UCSD-AML1 (cell line): Measurements from ENCODE around the gene STRADB.
"Not testable (repeated sequence)": the region's sequence is repeated elsewhere in the genome, so short reads cannot be mapped to it uniquely, and the experiment has no call there.

Source experiments
- DNase-seq: peaks from one replicate; lab custom pipeline; 2025; ENCODE audit not compliant: unreplicated experiment; lab: John Stamatoyannopoulos, UW

STRADB gene

DNA sequence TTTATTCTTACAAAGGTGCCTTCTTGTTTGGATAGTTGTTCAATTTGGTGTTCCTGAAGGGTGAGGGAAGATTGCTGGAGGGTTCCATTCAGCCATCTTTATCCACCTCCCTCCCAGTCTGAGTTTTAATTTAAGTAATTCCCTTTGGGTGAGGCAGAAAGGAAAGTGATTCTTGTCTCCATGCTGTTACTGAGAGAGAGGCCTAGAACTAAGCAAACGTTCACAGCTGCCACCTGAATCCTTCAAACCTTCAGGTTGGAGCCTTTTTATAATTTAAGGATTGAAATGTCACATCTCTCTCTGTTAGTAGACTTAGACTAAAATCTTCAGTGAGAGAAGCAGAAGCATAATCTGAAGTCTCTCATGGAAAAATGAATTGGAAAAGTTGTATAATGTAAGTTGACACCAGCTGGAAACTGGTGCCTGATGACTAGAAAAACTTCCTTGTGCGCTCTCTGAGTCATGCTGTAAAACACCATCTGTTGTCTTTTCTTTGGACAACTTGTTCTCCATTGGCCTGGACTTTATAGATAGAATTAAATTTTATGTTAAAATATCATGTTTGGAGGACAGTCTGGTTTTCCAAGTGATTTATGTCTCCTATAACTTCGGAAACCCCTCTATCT lies 14.6 kb downstream of the STRADB start:
- no peak for DNase-seq

DNA sequence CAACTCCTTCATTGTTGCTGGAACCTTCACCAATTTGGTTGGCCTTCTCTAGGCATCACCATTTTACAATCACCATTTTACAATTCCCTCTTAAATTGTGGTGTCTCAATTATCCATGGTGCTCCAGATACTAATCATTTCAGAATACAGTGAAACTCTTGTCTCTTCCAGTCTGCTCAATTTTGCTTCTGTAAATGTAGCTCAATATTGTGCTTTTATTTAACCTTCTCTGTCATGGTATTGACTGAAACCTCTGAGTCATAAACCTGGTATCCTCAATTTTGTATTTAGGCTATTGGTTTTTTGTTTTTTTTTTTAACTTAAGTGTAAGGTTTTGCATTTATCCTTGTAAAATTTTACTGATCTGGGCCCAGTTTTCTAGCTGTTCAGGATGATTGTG lies 16.1 kb downstream of the STRADB start:
- no peak for DNase-seq

DNA sequence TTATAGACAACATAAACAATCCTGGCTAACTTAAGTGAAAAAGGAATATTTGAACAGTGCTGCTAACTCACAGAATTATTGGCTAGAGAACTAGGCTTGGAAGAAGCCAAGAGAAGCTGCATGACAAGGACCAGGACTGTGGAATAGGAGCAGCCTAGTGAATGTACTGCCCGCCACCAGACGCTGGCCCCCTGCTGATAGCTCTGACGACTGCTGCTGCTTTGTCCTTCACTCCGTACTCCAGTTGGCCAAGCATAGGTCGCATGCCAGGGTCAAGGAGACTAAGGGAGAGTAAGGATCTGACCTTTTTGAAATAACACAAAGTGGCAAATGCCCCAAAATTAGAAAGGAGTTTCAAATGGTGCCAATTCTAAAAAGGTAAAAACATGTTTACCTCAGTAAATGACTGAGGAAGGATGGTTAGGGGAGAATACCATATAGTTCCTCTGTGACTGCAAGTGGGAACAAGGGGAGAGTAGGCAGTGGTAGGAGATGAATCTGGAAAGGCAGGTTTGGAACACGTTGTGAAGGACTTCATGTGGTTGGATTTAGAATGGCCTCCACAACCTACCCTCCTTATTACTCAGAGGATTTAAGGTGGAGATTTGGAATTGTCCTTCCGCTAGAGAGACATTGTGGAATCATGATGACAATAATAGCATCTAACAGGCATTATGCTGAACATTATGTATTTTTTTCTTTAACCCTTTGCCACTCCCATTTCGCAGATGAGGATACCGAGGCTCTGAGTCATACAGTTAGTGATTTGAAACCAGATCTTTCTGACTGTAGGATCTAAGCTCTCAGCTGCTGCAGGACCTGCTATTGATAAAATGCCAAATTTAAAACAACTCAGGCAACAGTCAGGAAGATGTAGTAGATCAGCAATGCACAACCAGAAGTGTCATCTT lies 19.5 kb downstream of the STRADB start:
- no peak for DNase-seq

DNA sequence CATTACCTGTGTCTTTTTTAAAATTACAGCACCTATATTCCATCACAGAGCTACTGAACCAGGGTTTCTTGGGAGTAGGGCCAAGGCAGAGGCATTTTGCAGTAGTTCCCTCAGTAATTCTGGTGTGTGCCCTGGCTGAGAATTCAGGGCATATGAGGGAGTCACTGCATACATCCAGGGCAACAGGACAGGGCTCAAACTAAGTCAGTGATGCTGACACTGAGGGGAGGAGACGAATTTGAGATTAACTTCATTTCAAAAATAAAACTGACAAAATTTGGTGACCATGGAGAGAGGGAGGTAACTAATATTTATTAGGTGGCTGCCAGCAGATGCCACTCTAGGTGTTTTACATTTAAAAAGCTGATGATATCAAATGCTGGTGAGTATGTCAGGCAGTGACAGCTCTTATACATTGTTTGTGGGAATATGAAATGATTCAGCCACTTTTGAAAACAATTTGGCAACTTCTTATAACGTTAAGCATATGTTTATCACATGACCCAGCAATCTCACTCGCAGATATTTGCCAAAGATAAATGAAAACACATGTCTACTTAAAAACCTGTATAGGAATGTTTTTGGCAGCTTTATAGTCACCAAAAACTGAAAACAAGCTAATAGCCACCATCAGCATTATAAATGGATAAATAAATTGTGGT lies 20.3 kb downstream of the STRADB start:
- DNase-seq: no peak

DNA sequence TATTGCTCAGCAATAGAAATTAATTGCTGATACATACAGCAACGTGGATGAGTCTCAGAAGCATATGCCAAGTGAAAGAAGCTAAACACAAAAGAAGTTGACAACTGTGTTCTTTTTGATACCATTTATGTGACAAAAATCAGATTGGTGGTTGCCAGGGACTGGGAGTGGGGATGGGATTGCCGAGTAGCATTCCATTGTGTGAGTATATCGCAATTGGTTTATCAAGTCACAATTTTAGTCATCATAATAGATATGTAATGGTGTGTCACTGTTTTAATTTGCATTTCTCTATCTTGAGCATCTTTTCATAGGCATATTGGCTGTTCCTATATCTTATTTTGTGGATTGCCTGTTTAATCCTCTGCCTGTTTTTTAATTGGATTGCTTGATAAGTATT lies 20.9 kb downstream of the STRADB start:
- DNase-seq: no peak

DNA sequence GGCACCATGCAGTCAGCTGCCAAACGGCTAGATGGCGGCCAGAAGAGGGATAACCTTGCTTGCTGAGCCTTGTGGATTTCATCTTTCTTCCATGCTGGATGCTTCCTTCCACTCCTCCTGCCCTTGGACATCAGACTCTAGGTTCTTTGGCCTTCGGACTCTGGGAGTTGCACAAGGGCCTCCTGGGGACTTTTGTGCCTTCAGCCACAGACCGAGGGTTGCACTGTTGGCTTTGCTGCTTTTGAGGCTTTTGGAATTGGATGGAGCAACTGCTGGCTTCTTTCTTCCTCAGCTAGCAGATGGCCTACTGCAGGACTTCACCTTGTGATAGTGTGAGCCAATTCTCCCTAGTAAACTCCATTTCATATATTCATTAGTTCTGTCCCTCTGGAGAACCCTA lies 31.0 kb downstream of the STRADB start:
- no peak for DNase-seq

DNA sequence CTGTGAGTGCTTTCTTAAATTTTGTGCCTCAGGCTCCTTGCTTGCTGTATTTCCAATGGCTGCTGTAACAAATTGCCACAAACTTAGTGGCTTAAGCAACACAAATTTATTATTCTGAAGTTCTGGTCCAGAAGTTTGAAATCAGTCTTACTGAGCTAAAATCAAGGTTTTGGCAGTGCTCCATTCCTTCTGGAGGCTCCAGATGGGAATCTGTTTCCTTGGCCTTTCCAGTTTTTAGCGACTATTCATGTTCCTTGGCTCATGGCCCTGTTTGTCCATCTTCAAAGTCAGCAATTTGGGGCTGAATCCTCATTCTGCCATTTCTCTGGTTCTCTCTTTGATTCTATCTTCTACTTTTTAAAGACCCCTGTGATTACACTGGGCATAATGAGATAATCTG lies 31.8 kb downstream of the STRADB start:
- no peak for DNase-seq

DNA sequence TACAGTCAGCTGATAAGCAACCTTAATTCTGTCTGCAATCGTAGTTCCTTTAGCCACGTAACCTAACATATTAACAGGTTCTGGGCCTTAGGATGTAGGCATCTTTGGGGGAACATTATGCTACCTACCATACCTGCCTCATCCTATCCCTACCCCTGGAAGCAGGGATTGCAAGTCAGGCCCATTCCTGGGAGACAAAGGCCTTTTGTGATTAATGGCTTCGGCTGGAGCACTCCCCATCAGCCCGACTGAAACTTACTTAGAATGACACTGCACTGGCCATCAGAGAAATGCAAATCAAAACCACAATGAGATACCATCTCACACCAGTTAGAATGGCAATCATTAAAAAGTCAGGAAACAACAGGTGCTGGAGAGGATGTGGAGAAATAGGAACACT lies 32.2 kb downstream of the STRADB start:
- not testable (repeated sequence) for DNase-seq

DNA sequence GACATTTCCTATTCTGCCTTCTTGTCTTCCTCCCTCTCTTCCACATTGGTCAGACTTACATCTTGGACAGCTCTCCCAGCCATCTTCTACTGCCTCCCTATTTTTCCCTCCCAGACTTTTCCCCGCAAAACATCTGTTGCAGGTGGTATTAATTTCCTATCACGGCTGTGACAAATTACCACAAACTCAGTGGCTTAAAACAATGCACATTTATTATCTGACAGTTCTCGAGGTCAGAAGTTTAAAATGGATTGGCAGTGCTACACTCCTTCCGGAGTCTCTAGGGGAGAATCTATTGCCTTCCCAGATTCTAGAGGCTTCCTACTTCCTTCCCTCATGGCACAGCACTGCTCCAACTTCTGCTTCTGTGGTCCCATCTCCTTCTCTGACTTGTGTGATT lies 33.3 kb downstream of the STRADB start:
- no peak for DNase-seq

DNA sequence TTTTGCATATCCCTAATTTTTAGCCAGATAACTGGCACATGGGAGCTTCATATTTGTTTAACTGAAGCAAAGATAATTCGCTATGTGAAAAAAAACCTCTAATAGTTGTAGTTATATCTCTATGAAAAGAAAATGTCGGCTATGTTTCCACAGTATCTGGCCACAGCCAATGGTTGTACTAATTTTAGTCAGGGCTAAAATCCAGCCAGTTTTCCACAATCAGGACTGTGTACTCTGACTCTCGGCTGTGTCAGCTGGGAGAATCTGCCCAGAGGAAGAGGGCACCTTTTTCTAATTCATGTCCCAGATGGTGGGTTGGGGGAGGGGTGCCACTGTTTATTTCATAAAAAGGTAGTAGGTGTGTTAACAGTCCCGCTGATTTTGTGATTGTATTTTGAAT lies 38.8 kb downstream of the STRADB start:
- DNase-seq: no peak

DNA sequence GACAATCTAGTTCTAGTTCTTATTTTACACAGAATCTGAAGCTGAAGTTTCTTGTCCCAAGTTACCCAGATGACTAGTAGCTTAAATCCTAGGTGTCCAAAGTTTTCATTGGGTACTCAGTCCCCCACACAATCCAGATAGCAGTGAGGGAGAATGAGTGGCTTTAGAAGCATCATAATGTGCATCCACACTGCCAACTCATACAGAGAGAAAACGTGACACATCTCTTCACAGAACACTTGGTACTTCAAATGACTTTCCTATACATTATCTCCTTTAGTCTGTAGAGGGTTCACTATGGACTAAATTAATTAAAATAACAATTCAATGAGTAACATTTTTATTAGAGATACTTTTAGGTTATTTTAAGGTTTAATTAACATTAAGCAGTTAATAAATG lies 45.2 kb downstream of the STRADB start:
- DNase-seq: no peak

DNA sequence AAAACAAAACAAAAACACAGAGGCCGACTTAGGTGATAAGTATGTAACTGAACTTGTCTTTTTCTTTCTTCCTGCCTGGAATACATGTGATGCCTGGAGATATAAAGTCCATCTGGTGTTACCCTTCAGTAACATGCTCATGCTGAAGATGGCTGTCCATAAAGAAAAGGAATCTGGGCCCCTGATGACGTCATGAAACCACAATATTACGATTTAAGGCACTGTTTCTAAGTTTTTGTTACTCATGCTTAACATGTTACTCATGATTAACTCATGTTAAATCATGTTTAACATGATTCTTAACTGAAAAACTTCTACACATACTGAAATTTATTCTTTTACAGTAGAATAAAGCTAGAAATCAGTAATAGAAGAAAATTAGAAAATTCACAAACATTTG lies 49.0 kb downstream of the STRADB start:
- no peak for DNase-seq

DNA sequence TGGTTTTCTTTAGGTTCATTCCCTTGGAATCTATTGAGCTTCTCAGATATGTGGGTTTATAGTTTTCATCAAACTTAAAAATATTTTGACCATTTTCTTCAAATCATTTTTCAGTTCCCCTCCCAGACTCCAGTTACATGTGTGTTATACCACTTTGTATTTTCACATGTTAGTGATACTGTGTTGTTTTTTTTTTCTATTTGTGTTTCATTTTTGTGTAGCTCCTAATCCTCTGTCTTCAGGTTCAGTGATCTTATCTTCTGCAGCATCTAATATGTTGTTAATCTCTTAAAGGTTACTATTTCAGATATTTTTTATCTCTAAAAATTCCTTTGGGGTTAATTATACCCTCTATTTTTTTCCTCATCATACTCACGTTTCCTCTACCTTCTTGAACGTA lies 51.2 kb downstream of the STRADB start:
- DNase-seq: no peak

DNA sequence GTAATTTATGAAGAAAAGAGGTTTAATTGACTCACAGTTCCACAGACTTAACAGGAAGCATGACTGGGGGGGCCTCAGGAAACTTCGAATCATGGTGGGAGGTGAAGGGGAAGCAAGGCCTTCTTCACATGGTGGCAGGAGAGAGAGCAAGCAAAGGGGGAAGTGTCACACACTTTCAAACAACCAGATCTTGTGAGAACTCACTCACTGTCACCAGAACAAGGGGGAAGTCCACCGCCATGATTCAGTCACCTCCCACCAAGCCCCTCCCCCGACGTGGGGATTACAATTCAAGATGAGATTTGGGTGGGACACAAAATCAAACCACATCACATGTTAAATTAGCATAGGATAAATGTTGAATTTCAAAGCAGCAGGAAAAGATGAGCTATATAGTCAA lies 56.2 kb downstream of the STRADB start:
- no peak for DNase-seq

DNA sequence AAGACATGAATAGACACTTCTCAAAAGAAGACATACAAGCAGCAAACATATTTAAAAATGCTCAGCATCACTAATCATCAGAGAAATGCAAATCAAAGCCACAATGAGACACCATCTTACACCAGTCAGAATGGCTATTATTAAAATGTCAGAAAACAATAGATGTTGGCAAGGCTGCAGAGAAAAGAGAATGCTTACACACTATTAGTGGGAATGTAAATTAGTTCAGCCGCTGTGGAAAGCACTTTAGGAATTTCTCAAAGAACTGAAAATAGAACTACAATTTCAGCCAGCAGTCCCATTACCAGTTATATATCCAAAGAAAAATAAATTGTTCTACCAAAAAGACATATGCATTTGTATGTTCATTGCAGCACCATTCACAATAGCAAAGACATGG lies 61.7 kb downstream of the STRADB start:
- DNase-seq: no peak

DNA sequence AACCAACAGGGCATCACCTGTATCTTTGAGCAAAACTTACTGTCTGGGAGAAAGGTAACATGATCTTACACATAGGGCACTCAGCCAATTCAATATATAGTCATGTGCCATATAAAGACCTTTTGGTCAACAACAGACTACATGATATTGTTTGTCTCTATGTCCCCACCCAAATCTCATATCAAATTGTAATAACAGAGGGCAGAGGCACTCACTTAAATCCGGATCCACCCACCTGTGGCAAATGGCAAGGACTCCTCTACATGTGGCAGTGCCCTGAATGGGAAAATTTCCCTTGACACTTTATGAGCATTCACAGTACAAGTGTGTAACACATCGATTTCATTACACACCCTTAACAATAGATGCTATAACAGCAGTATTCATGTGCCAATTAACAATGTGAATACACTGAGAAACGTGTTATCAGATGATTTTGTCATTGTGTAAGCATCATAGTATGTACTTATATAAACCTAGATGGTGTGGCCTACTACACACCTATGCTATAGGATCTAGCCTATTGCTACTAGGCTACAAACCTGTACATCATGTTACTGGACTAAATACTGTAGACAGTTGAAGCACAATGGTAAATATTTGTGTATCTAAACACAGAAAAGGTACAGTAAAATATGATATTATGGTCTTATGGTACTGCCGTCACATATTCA lies 64.2 kb downstream of the STRADB start:
- DNase-seq: no peak

DNA sequence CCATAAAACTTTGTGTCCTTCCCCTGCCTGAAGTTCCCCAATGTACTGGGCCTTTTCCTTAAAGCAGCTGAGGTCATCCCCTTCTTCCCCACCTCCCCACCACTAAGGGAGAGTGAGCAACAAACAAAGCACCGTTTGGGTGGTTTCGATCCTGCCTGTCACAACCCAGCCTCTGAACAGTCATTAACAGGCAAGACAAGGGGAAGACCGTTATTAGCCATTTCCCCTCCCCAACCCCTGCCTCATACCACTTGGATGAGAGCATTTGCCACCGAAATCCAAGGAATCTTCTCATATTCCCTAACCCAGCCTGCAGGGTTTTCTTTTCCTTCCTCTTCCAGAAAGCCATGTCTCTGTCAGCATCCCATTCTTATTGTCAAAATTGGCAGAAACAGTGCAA lies 65.6 kb downstream of the STRADB start:
- DNase-seq: no peak

DNA sequence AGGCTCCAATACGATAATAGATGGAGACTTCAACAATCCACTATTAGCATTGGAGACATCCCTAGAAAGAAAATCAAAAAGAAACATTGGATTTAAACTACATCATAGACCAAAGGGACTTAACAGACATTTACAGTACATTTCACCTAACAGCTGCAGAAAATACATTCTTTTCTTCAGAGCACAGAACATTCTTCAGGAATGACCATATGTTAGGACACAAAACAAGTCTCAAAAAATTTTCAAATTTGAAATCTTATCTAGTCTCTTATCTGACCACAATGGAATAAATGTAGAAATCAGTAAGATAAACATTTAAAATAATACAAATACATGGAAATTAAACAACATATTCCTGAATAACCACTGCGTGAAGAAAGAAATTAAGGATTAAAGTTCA lies 68.7 kb downstream of the STRADB start:
- DNase-seq: no peak

DNA sequence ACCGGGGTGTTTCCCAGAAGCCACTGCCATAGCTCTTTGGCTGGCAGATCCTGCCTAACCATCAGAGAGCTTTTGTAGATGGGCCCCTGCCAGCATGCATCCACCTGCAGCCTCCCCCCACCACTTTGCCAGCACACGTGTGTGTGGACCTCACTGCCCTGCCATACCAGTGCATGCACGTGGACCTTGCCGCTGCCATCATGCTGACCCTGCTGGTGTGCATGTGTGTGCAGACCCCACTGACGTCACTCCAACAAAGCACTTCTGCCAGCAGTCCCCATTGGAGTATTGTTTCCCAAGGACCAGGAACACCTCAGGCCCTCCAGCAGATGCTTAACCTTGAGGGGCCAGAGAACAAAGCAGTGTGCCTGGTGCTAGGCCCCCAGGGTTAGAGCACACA lies 71.4 kb downstream of the STRADB start:
- no peak for DNase-seq

DNA sequence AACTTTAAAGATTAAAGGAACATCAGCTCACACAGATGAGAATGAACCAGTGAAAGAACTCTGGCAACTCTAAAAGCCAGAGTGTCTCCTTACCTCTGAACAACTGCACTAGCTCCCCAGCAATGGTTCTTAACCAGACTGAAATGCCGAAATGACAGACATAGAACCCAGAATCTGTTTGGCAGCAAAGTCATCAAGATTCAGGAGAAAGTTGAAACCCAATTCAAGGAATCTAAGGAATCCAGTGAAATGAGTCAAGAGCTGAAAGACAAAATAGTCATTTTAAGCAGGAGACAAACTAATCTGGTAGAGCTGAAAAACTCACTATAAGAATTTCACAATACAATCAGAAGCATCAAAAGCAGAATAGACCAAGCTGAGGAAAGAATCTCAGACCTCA lies 72.0 kb downstream of the STRADB start:
- DNase-seq: no peak
